Gastroesophageal sphincter (tissue), 4 donors: ENCODE data around the gene EWSR1. TPM values are rescaled to one million over a fixed set of nuclear protein-coding genes. Genes with fewer than 3 reads are reported as not detected.

Source experiments
- ATAC-seq: fragments of 150-250 bp; one replicate; pipeline ENCODE4 v1.9.1; 2016; ENCODE audit warnings: mild to moderate bottlenecking, moderate library complexity
- H3K27ac ChIP-seq, 4 donors: fragments of 200-600 bp; sonication (generic) in 3 of 4; 1 replicate in 3 of 4; 2 replicates in 1 of 4; pipeline ENCODE4 v1.5.1; 2016 to 2019
- H3K27me3 ChIP-seq: fragments of 200-600 bp; sonication (generic); one replicate; pipeline ENCODE4 v1.5.1; 2019
- H3K36me3 ChIP-seq, 2 donors: fragments of 200-600 bp; sonication (generic); one replicate each; pipeline ENCODE4 v1.5.1; 2019; ENCODE audit warnings: control low read depth in 1 of 2
- H3K4me1 ChIP-seq, 3 donors: fragments of 200-600 bp; sonication (generic); 1 replicate in 2 of 3; 2 replicates in 1 of 3; pipeline ENCODE4 v1.5.1; 2016 to 2019; ENCODE audit warnings: control low read depth in 2 of 3
- H3K4me3 ChIP-seq, 2 donors: fragments of 200-600 bp; sonication (generic); one replicate each; pipeline ENCODE4 v1.5.1; 2019; ENCODE audit warnings: mild to moderate bottlenecking in 1 of 2, moderate library complexity in 1 of 2
- H3K9me3 ChIP-seq, 3 donors: fragments of 200-600 bp; sonication (generic); one replicate each; pipeline ENCODE4 v1.5.1; 2017 to 2019; ENCODE audit warnings: control low read depth in 2 of 3
- EP300 ChIP-seq: sonication (generic); formaldehyde crosslinking; IDR thresholded peaks from one replicate; pipeline ENCODE4 v1.6.1; 2017; ENCODE audit warnings: antibody characterized with exemption, mild to moderate bottlenecking
- POLR2A ChIP-seq, 2 donors: fragments of 450-650 bp; IDR thresholded peaks; one replicate each; pipeline ENCODE4 v1.6.1; 2017; ENCODE audit warnings: antibody characterized with exemption in 2 of 2, mild to moderate bottlenecking in 2 of 2, moderate library complexity in 1 of 2
- POLR2AphosphoS5 ChIP-seq: sonication (generic); formaldehyde crosslinking; IDR thresholded peaks from one replicate; pipeline ENCODE4 v1.6.1; 2017; ENCODE audit warnings: antibody characterized with exemption
- WGBS, 2 donors: methylation state at CpG; one replicate each; pipeline ENCODE4 v1.1.5; 2018; ENCODE audit warnings: low coverage in 1 of 2; 5-methylcytosine and 5-hydroxymethylcytosine counted together
- total RNA-seq, 4 donors: library from RNA; depleted of rRNA; stranded (reverse); fragments of >200 nt; gene quantifications; one replicate each; pipeline ENCODE4 v1.1.0, GENCODE V29; 2016
- TF ChIP-seq, protein P1 (sequence below), 4 experiments: fragments of 200-600 bp in 2 of 4; fragments of 450-650 bp in 2 of 4; sonication (generic) in 1 of 4; IDR thresholded peaks; one replicate each; pipeline ENCODE4 v1.5.1; 2017 to 2019; ENCODE audit warnings: antibody characterized with exemption in 4 of 4, mild to moderate bottlenecking in 2 of 4, moderate library complexity in 2 of 4

EWSR1 gene
- total RNA-seq, 4 donors from 2014 or later: 169 to 209 (median 204) TPM

DNA sequence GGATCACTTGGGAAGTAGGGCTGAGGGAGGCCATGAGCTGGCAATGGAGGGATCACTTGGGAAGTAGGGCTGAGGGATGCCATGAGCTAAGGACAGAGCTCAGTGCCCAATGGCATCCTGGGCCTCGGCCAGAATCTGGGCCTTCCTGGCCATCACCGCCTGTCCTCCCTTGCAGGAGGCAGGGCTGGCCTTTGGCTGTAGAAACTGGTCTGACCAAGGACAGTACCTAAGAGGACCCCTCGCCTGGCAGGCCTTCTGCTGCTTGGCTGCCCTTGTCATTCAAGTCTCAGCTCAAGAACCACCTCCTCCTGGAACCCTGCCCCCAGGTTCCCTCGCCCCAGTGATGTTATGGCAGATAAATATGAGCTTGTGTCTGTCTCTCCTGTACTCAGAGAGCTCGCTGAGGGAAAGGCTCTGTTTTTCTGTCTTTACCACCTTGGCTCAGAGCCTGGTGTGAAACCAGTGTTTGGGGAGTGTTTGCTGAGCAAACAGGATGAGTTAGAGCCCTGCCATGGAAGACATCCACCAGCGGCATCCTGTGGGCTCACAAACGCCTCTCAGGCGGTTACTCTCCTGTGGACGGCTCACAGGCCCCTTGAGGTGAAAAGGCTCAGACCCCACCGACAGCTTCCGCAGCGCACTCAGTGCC is 66.8 kb downstream of the EWSR1 start:
- no peak overlapping the region for H3K27ac ChIP-seq
- ATAC-seq: no peak
- H3K27me3 ChIP-seq: no peaks in the 10 kb centered on the region
- H3K4me3 ChIP-seq: no peak overlapping the region
- WGBS, 2 donors: 85 to 94% methylated on average over 4 to 7 of the region's 12 CpGs
- H3K9me3 ChIP-seq: no peaks in the 10 kb centered on the region
- H3K4me1 ChIP-seq: peaks cover 0 to 12% (median 0%) of the 10 kb centered on the region in 3 donors
- no peak for TF ChIP-seq POLR2A (IDR thresholded peaks at IDR 0.05)
- TF ChIP-seq EP300: no peak
- TF ChIP-seq POLR2AphosphoS5: no peak
- TF ChIP-seq, protein P1, sequence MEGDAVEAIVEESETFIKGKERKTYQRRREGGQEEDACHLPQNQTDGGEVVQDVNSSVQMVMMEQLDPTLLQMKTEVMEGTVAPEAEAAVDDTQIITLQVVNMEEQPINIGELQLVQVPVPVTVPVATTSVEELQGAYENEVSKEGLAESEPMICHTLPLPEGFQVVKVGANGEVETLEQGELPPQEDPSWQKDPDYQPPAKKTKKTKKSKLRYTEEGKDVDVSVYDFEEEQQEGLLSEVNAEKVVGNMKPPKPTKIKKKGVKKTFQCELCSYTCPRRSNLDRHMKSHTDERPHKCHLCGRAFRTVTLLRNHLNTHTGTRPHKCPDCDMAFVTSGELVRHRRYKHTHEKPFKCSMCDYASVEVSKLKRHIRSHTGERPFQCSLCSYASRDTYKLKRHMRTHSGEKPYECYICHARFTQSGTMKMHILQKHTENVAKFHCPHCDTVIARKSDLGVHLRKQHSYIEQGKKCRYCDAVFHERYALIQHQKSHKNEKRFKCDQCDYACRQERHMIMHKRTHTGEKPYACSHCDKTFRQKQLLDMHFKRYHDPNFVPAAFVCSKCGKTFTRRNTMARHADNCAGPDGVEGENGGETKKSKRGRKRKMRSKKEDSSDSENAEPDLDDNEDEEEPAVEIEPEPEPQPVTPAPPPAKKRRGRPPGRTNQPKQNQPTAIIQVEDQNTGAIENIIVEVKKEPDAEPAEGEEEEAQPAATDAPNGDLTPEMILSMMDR (IDR thresholded peaks at IDR 0.05): no peak
- H3K36me3 ChIP-seq: peaks cover 0 to 100% of the 10 kb centered on the region in 2 donors

DNA sequence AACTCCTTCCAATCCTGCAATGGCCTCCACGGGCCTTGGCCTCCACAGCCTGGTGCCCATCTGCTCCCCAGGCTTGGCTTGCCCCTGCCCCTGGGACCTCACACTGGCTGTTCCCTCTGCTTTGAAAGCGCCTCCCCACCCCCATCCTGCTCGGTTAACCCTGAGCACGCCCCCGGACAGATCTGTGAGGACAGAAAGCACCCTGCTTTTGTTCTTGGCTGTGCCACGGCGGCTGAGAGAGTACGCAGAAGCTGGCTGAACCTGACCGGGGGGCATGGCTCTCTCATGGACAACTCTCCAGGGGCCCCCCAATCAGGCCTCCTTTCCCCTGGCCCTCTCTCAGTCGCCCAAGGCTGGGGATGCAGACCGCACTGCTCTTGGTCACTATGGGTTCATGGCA is 67.6 kb downstream of the EWSR1 start:
- whole genome bisulfite sequencing, 2 donors: 85 to 100% methylated on average over 1 to 8 of the region's 11 CpGs
- Histone ChIP-seq H3K27me3 (no peaks in the 10 kb centered on the region), H3K4me1 (peaks cover 0 to 5% (median 0%) of the 10 kb centered on the region in 3 donors), H3K27ac (no peak overlapping the region), H3K36me3 (peaks cover 0 to 100% of the 10 kb centered on the region in 2 donors), H3K4me3 (no peak overlapping the region), H3K9me3 (no peaks in the 10 kb centered on the region)
- ATAC-seq: no peak
- no peak for TF ChIP-seq EP300

DNA sequence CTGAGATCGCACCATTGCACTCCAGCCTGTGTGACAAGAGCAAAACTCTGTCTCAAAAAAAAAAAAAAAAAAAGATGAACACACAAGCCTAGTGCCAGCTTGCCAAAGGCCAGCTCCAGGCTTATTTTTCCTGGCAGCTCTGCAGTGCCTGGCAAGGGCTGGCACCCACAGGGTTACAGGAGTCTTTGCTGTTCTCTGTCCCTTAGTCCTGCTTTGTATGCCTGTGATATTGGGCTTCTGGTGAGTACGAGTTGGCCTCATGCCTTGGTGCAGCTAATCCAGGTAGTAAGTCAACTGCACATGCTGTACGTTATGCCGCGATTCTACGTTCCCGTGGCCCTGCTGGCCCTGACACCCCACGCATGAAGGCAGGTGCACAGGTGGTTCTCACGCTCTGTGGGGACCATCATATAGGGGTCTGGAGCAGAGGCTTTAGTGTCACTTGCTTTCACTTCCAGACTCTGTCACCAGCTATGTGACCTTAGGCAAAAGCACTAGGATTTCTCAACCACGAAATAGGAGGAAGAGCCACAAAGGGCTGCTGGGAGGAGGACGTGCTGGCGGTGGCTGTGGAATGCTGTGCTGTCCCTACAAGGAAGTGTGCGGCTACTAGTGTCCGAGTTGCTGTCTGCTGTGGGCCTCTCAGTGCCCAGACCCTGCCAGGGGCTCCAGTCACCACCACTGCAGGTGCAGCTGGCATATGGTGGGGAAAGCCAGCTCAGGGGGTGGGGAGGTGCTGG is 68.9 kb downstream of the EWSR1 start:
- Histone ChIP-seq H3K27ac (no peak overlapping the region), H3K9me3 (no peaks in the 10 kb centered on the region), H3K4me3 (no peak overlapping the region), H3K27me3 (no peaks in the 10 kb centered on the region), H3K4me1 (no peaks in the 10 kb centered on the region), H3K36me3 (peaks cover 0 to 100% of the 10 kb centered on the region in 2 donors)
- WGBS, 2 donors: 70 to 81% methylated on average over 2 to 3 of the region's 14 CpGs
- ATAC-seq: no peak
- no peak for TF ChIP-seq EP300
- TF ChIP-seq POLR2A (IDR thresholded peaks at IDR 0.05): no peak
- TF ChIP-seq, protein P1 (IDR thresholded peaks at IDR 0.05): no peak
- no peak for TF ChIP-seq POLR2AphosphoS5

DNA sequence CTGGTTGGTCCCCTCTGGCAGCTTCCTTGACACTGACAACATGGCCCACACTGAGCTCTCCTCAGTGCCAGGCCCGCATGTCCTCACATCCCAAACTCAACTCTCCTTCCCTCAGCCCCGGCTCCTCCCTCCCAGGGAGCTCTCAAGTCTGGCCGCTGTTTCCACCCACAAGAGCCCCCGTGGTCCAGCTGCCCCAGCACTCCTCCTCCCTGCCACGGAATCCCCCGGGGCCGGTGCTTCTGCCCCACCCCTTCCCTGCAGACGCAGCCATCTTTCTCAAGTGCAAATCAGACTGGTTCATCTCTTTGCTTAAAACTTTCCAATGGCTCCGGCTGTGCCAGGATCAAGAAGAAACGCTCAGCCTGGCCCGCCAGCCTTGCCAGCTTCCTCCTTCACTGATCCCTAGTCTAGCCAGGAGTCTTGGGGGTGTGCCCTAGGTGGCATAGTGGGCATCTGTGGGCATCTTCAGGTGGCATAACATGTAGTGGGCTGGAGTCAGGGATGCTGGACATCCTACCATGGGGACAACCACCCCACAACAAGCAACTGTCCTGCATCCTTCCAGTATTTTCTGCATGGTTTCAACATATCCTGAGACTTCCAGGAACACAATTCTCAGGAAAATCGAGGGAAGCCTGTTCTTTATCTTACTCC is 69.7 kb downstream of the EWSR1 start:
- H3K36me3 ChIP-seq: peaks cover 0 to 100% of the 10 kb centered on the region in 2 donors
- TF ChIP-seq, protein P1 (IDR thresholded peaks at IDR 0.05): no peak
- TF ChIP-seq POLR2AphosphoS5: no peak
- no peak for TF ChIP-seq POLR2A (IDR thresholded peaks at IDR 0.05)
- TF ChIP-seq EP300: no peak
- H3K9me3 ChIP-seq: no peaks in the 10 kb centered on the region
- H3K4me3 ChIP-seq: no peak overlapping the region
- no peak for ATAC-seq
- H3K4me1 ChIP-seq: no peaks in the 10 kb centered on the region
- WGBS, 2 donors: 72% methylated on average over 4 of the region's 12 CpGs; no CpG with 5 or more reads in 1 of the 2 donors
- no peak overlapping the region for H3K27ac ChIP-seq
- H3K27me3 ChIP-seq: no peaks in the 10 kb centered on the region

DNA sequence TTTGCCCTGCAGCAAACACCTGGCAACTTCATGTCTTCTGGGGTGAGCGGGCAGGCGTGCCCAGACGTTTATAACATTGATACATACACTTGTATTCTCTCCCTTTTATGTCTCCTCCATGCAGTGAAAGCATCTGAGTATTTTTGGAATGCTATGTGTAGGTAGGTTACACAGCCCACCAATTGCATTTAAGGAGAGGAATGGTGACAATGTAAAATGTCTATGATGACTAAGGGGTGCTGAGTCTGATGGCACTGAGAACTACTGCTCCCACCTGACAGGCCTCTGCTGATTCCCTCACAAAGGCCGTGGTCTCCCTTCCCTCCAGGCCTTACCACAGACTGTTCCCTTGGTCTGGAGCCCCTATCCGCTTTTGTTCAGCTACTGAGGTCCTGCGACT is 70.3 kb downstream of the EWSR1 start:
- no peaks in the 10 kb centered on the region for H3K9me3 ChIP-seq
- ATAC-seq: no peak
- H3K4me3 ChIP-seq: no peak overlapping the region
- WGBS, 2 donors: 89 to 94% methylated on average over 6 of the region's 6 CpGs
- TF ChIP-seq POLR2A (IDR thresholded peaks at IDR 0.05) (no peak), POLR2AphosphoS5 (no peak)
- TF ChIP-seq, protein P1 (IDR thresholded peaks at IDR 0.05): no peak
- H3K4me1 ChIP-seq: peaks cover 0 to 6% (median 0%) of the 10 kb centered on the region in 3 donors
- no peaks in the 10 kb centered on the region for H3K27me3 ChIP-seq
- no peak overlapping the region for H3K27ac ChIP-seq
- H3K36me3 ChIP-seq: peaks cover 0 to 100% of the 10 kb centered on the region in 2 donors
